Loucy (cell line): Measurements from ENCODE around the gene AMELY.
"Not testable (repeated sequence)": the region's sequence is repeated elsewhere in the genome, so short reads cannot be mapped to it uniquely, and the experiment has no call there.

Experiments
- H2AFZ ChIP-seq: fragments of 200-600 bp; sonication (generic); 2 replicates; pipeline ENCODE4 v1.6.0; 2016; ENCODE audit warnings: antibody characterized with exemption, mild to moderate bottlenecking, low read length, moderate library complexity
- H3F3A ChIP-seq: fragments of 200-600 bp; 2 replicates; pipeline ENCODE4 v1.6.0; 2016; ENCODE audit warnings: antibody characterized with exemption, low read depth, mild to moderate bottlenecking
- H3K27me3 ChIP-seq: fragments of 200-600 bp; sonication (generic); 2 replicates; pipeline ENCODE4 v1.6.1; 2014; ENCODE audit warnings: low read length, mild to moderate bottlenecking; ENCODE audit not compliant: insufficient read depth, poor library complexity, severe bottlenecking
- H3K36me3 ChIP-seq: fragments of 200-600 bp; sonication (generic); 2 replicates; pipeline ENCODE4 v1.6.1; 2016; ENCODE audit warnings: low read length; ENCODE audit not compliant: insufficient read depth
- H3K4me1 ChIP-seq: fragments of 200-600 bp; sonication (generic); 2 replicates; pipeline ENCODE4 v1.5.1; 2014; ENCODE audit warnings: low read length, mild to moderate bottlenecking; ENCODE audit not compliant: insufficient read depth, poor library complexity, severe bottlenecking
- H3K4me2 ChIP-seq: fragments of 200-600 bp; sonication (generic); 2 replicates; pipeline ENCODE4 v1.6.0; 2014; ENCODE audit warnings: antibody characterized with exemption, low read length, low read depth, mild to moderate bottlenecking; ENCODE audit not compliant: poor library complexity, severe bottlenecking
- H3K4me3 ChIP-seq: fragments of 200-600 bp; sonication (generic); 2 replicates; pipeline ENCODE4 v1.5.1; 2014; ENCODE audit warnings: low read length, mild to moderate bottlenecking, mixed read lengths; ENCODE audit not compliant: poor library complexity, severe bottlenecking
- H3K79me2 ChIP-seq: fragments of 200-600 bp; sonication (generic); 2 replicates; pipeline ENCODE4 v1.6.1; 2014; ENCODE audit warnings: low read length; ENCODE audit not compliant: insufficient read depth
- H3K9ac ChIP-seq: fragments of 200-600 bp; sonication (generic); 2 replicates; pipeline ENCODE4 v1.6.0; 2014; ENCODE audit warnings: mild to moderate bottlenecking, low read depth, low read length, moderate library complexity; ENCODE audit not compliant: poor library complexity, severe bottlenecking
- H3K9me2 ChIP-seq: fragments of 200-600 bp; sonication (generic); replicated peaks from 2 replicates; pipeline ENCODE4 v1.6.1; 2016; ENCODE audit warnings: low read depth, low read length, mixed read lengths
- H3K9me3 ChIP-seq: fragments of 200-600 bp; sonication (generic); 2 replicates; pipeline ENCODE4 v1.6.1; 2014; ENCODE audit warnings: mild to moderate bottlenecking, antibody characterized with exemption, low read length, low read depth; ENCODE audit not compliant: insufficient read depth
- H4K20me1 ChIP-seq: fragments of 200-600 bp; sonication (generic); 2 replicates; pipeline ENCODE4 v1.6.0; 2014; ENCODE audit warnings: antibody characterized with exemption, low read length, mild to moderate bottlenecking; ENCODE audit not compliant: insufficient read depth, poor library complexity, severe bottlenecking
- EZH2phosphoT487 ChIP-seq: fragments of 200-600 bp; IDR thresholded peaks from 2 replicates; pipeline ENCODE4 v1.6.1; 2018; ENCODE audit warnings: antibody characterized with exemption, mild to moderate bottlenecking, moderate library complexity, borderline replicate concordance
- TF ChIP-seq, protein P1 (sequence below): fragments of 200-600 bp; sonication (generic); conservative IDR thresholded peaks from 2 replicates; pipeline ENCODE4 v1.5.1; 2014; ENCODE audit warnings: mild to moderate bottlenecking, antibody characterized with exemption, low read length

AMELY gene

DNA sequence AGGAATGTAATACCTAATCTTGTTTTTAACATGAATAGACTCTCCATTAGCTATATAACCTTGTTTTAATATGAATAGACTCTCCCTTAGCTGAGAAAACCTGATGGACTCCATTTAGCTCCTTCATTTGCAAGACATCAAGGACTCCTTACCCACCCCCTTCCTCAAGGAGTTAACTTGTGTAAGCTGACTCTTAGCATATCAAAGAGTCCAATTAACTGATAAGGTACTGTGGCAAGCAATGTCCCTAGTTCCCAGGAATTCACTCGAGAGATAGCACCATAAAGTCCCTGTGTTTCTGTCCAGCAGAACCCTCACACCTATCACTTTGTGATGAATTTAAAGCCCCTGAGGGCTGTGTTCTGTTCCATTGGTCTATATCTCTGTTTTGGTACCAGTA is 16.3 kb downstream of the AMELY start:
- H3F3A ChIP-seq: no peaks in the 10 kb centered on the region
- H3K4me2 ChIP-seq: no peak overlapping the region
- H3K9me3 ChIP-seq: no peaks in the 10 kb centered on the region
- H3K36me3 ChIP-seq: no peaks in the 10 kb centered on the region
- no peaks in the 10 kb centered on the region for H3K79me2 ChIP-seq
- no peak overlapping the region for H3K9ac ChIP-seq
- no peaks in the 10 kb centered on the region for H3K9me2 ChIP-seq
- H3K4me1 ChIP-seq: no peaks in the 10 kb centered on the region
- TF ChIP-seq, protein P1, sequence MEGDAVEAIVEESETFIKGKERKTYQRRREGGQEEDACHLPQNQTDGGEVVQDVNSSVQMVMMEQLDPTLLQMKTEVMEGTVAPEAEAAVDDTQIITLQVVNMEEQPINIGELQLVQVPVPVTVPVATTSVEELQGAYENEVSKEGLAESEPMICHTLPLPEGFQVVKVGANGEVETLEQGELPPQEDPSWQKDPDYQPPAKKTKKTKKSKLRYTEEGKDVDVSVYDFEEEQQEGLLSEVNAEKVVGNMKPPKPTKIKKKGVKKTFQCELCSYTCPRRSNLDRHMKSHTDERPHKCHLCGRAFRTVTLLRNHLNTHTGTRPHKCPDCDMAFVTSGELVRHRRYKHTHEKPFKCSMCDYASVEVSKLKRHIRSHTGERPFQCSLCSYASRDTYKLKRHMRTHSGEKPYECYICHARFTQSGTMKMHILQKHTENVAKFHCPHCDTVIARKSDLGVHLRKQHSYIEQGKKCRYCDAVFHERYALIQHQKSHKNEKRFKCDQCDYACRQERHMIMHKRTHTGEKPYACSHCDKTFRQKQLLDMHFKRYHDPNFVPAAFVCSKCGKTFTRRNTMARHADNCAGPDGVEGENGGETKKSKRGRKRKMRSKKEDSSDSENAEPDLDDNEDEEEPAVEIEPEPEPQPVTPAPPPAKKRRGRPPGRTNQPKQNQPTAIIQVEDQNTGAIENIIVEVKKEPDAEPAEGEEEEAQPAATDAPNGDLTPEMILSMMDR: no peak
- no peak for TF ChIP-seq EZH2phosphoT487
- no peak overlapping the region for H2AFZ ChIP-seq
- H3K4me3 ChIP-seq: no peak overlapping the region
- no peaks in the 10 kb centered on the region for H4K20me1 ChIP-seq
- no peaks in the 10 kb centered on the region for H3K27me3 ChIP-seq

DNA sequence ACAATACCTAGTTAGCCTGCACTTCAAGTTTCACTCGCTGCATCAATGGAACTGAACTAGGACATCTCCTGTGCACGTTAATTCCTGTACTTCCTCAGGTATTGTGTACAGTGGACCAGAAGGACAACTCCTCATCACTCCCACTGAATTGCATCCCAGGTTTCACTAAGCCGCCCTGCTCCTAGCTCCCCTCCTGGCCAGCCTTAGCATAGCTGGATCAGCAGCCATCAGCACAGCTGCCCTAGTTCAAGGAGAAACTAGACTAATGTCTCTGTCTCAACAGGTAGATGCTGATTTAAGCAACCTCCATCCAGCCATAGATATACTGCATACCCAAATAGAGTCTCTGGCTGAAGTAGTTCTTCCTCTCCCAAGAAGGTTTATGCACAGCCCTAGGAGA is 17.1 kb downstream of the AMELY start:
- Histone ChIP-seq H3K36me3 (no peaks in the 10 kb centered on the region), H3K4me3 (no peak overlapping the region), H2AFZ (no peak overlapping the region), H3K79me2 (no peaks in the 10 kb centered on the region), H3K27me3 (no peaks in the 10 kb centered on the region), H3K9me2 (no peaks in the 10 kb centered on the region), H3K9ac (no peak overlapping the region), H4K20me1 (no peaks in the 10 kb centered on the region), H3K9me3 (no peaks in the 10 kb centered on the region), H3K4me1 (no peaks in the 10 kb centered on the region), H3F3A (no peaks in the 10 kb centered on the region), H3K4me2 (no peak overlapping the region)
- TF ChIP-seq EZH2phosphoT487: no peak
- TF ChIP-seq, protein P1: no peak

DNA sequence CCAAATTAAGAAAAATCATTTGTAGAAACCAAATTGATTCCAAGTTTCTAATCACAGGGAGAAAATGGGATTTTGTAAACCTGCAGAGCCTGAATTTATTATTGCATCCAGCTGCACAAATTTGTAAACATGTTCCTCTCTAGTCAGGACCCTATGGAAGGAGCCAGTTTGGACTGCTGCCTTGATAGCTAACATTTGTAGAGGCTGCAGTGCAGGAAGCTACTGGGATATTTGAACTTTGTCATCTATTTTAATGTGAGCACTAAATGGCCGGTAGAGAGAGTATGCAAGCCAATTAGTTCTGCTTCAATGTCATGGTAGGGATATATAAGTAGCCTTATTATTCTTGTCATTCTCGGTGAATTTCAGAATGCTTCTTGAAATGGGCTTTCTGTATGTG is 62.2 kb downstream of the AMELY start:
- no peak overlapping the region for H3K4me3 ChIP-seq
- H3K79me2 ChIP-seq: no peaks in the 10 kb centered on the region
- no peak overlapping the region for H3K4me2 ChIP-seq
- no peaks in the 10 kb centered on the region for H3K4me1 ChIP-seq
- H2AFZ ChIP-seq: no peak overlapping the region
- H3F3A ChIP-seq: no peaks in the 10 kb centered on the region
- no peak overlapping the region for H3K9ac ChIP-seq
- TF ChIP-seq, protein P1: no peak
- TF ChIP-seq EZH2phosphoT487: no peak
- H3K27me3 ChIP-seq: no peaks in the 10 kb centered on the region
- H3K36me3 ChIP-seq: no peaks in the 10 kb centered on the region
- H3K9me2 ChIP-seq: no peaks in the 10 kb centered on the region
- no peaks in the 10 kb centered on the region for H3K9me3 ChIP-seq
- no peaks in the 10 kb centered on the region for H4K20me1 ChIP-seq

DNA sequence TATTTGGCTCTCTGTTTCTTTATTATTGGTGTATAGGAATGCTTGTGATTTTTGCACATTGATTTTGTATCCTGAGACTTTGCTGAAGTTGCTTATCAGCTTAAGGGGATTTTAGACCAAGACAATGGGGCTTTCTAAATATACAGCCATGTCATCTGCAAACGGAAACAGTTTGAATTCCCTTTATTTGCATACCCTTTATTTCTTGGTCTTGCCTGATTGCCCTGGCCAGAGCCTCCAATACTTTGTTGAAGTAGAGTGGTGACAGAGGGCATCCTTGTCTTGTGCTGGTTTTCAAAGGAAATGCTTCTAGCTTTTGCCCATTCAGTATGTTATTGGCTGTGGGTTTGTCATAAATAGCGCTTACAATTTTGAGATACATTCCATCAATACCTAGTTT is 68.9 kb downstream of the AMELY start:
- not testable (repeated sequence) for H3K9me2 ChIP-seq, H3K4me3 ChIP-seq, H3K9me3 ChIP-seq, H3F3A ChIP-seq, H3K4me1 ChIP-seq, H3K79me2 ChIP-seq, H3K4me2 ChIP-seq, H3K9ac ChIP-seq, H2AFZ ChIP-seq, H4K20me1 ChIP-seq, H3K36me3 ChIP-seq, H3K27me3 ChIP-seq
